Upper lobe of right lung (tissue), 1 donor: ENCODE results near the gene NFE2. TPM values are rescaled to one million over a fixed set of nuclear protein-coding genes. Genes with fewer than 3 reads are reported as not detected.

Source experiments
- ATAC-seq: fragments of 200-7000 bp; cut with Tn5 transposase; one replicate; pipeline ENCODE4 v1.9.1; 2020; ENCODE audit warnings: mild to moderate bottlenecking, moderate library complexity
- DNase-seq: peaks from one replicate; pipeline ENCODE4 v3.0.0-alpha.2; 2020
- H3K27ac ChIP-seq: fragments of 200-600 bp; one replicate; pipeline ENCODE4 v1.8.0; 2022
- H3K27me3 ChIP-seq: fragments of 200-600 bp; one replicate; pipeline ENCODE4 v1.8.0; 2022; ENCODE audit warnings: mild to moderate bottlenecking
- H3K36me3 ChIP-seq: fragments of 200-600 bp; one replicate; pipeline ENCODE4 v1.8.0; 2022
- H3K4me1 ChIP-seq: fragments of 200-600 bp; one replicate; pipeline ENCODE4 v1.8.0; 2022
- H3K4me3 ChIP-seq: fragments of 200-600 bp; one replicate; pipeline ENCODE4 v1.8.0; 2022; ENCODE audit warnings: mild to moderate bottlenecking
- H3K9me3 ChIP-seq: fragments of 200-600 bp; one replicate; pipeline ENCODE4 v1.8.0; 2022
- intact Hi-C: fragments of 100-400 bp; cut with DNase I; formaldehyde crosslinking; loops from one replicate; pipeline ENCODE4 v1.11.0; 2022
- total RNA-seq: library from RNA; stranded (reverse); fragmentation: NEBNext Ultra II Directional; extraction: Animal tissue kit (Norgen Biotek cat#: 25700); gene quantifications from one replicate; pipeline ENCODE4 v1.2.1, GENCODE V29; 2021
- TF ChIP-seq, protein P1 (sequence below): fragments of 200-600 bp; IDR thresholded peaks from one replicate; pipeline ENCODE4 v1.8.0; 2022; ENCODE audit warnings: antibody characterized with exemption
- donor health status: DM: no; HTN: yes; CAD: no; lungs with severe emphysema.

Gene NFE2
- total RNA-seq, 1 donor from 2014 or later, result 7.5 TPM

DNA sequence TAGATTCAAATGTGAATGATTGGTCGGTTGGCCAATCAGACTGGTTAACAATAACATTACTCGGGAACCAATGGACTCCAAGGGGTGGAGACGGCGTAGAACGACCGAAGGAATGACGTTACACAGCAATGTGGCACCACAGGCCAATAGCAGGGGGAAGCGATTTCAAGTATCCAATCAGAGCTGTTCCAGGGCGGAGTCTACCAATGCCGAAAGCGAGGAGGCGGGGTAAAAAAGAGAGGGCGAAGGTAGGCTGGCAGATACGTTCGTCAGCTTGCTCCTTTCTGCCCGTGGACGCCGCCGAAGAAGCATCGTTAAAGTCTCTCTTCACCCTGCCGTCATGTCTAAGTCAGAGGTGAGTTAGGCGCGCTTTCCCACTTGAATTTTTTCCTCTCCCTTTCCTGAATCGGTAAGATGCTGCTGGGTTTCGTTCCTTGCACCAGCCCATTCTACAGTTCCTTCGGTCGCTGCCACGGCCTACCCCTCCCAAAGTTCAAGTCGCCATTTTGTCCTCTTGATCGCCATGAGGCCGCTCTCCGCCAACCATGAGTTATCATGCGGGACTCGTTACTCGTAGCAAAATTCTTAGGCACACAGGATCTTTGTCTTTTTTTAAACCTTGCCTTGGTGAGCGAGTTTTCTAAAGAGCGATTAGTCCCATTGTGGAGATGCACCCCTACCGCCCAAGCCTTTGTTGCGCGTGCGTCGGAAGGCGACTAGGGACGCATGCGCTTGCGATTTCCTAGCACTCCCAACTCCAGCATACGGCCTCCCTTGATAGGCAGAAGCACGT, 20.2 kb downstream of the NFE2 start, which contains the start of gene HNRNPA1:
TSS of gene HNRNPA1 (plus strand) at position 259 of the 793 bp plus-strand sequence. CDS start at position 341, 82 bp downstream.
- TF ChIP-seq, protein P1, sequence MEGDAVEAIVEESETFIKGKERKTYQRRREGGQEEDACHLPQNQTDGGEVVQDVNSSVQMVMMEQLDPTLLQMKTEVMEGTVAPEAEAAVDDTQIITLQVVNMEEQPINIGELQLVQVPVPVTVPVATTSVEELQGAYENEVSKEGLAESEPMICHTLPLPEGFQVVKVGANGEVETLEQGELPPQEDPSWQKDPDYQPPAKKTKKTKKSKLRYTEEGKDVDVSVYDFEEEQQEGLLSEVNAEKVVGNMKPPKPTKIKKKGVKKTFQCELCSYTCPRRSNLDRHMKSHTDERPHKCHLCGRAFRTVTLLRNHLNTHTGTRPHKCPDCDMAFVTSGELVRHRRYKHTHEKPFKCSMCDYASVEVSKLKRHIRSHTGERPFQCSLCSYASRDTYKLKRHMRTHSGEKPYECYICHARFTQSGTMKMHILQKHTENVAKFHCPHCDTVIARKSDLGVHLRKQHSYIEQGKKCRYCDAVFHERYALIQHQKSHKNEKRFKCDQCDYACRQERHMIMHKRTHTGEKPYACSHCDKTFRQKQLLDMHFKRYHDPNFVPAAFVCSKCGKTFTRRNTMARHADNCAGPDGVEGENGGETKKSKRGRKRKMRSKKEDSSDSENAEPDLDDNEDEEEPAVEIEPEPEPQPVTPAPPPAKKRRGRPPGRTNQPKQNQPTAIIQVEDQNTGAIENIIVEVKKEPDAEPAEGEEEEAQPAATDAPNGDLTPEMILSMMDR, result no peak
- peak within 1 kb of the TSS; percentile 98 for H3K27ac ChIP-seq
- no peaks in the 10 kb centered on the region for H3K9me3 ChIP-seq
- ATAC-seq, result peak; percentile 93
- intact Hi-C loops, result no loop called here
- peak within 1 kb of the TSS; percentile 95 for H3K4me3 ChIP-seq
- peaks cover 41% of the 10 kb centered on the region for H3K36me3 ChIP-seq
- H3K27me3 ChIP-seq, result no peaks in the 10 kb centered on the region
- H3K4me1 ChIP-seq, result peaks cover 57% of the 10 kb centered on the region
- DNase-seq, result peak; percentile 93

DNA sequence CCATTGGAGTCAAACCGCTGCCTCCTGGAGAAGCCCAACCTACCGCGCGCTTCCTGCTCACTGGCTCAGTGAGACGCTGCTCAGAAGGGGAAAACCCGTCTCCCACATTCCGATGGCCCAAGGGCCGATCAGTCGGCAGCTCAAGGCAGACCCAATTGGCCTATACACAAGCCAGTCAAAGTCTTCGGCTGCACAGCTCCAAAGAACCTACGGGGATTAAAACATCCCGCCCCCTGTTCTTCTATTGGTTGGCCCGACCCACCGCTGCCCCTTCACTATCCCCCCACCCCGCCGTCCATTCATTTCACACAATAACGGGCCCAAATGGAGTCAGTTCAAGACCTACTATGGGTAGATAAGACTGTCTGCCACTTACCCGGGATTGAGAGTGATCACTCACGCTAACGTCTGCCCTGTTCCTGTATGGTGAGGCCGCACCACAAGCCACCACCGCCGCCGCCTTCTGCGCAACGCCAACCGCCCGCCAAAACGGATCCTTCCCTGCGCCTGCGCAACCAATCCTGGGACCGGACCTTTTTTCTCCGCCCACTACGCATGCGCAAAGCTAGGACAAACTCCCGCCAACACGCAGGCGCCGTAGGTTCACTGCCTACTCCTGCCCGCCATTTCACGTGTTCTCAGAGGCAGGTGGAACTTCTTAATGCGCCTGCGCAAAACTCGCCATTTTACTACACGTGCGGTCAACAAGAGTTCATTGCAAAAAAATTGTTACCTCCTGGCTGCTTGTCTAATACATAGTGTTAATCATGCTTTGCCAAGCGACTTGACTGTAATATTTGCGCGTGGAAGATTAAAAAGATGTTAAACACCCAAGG, 21.0 kb downstream of the NFE2 start, which contains the start of gene CBX5:
TSS of gene CBX5 (minus strand) at position 491 of the 836 bp plus-strand sequence. CDS start 22,472 bp downstream, outside the sequence.
- H3K4me1 ChIP-seq, result peaks cover 50% of the 10 kb centered on the region
- peak; percentile 90 for ATAC-seq
- H3K27ac ChIP-seq, result peak within 1 kb of the TSS; percentile 98

DNA sequence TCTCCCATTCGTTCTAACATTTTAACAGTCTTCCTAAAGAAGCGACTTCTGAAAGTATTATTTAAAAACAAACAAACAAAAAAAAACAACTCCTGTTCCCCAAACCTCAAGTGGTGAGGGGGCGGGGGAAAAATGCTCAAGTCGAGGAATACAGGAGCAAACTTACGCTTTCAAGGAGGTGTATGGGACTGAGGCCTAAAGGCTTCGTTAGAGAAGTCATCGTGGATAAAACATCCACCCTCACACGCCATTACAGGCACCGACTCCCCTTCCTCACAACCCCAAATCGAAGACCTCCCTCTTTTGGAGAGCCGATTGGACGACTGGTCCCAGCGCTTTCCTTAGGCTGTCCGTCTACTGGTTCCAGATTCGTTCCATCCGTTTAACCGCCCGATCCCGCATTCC, 21.6 kb downstream of the NFE2 start:
- H3K27ac ChIP-seq, result peak overlapping the region; percentile 98
- H3K9me3 ChIP-seq, result no peaks in the 10 kb centered on the region
- ATAC-seq (no peak), DNase-seq (no peak)
- no peaks in the 10 kb centered on the region for H3K27me3 ChIP-seq
- H3K36me3 ChIP-seq, result peaks cover 28% of the 10 kb centered on the region
- intact Hi-C loops, result no loop called here
- H3K4me3 ChIP-seq, result peak overlapping the region; percentile 95
- peaks cover 45% of the 10 kb centered on the region for H3K4me1 ChIP-seq
- TF ChIP-seq, protein P1, result no peak

More for the DNA sequence above, 21.0 kb downstream of the NFE2 start, which contains the start of gene CBX5:
- Histone ChIP-seq H3K4me3 (peak within 1 kb of the TSS; percentile 95), H3K36me3 (peaks cover 33% of the 10 kb centered on the region), H3K27me3 (no peaks in the 10 kb centered on the region), H3K9me3 (no peaks in the 10 kb centered on the region)
- TF ChIP-seq, protein P1, result no peak
- DNase-seq, result peak; percentile 99
- intact Hi-C loops, result no loop called here

DNA sequence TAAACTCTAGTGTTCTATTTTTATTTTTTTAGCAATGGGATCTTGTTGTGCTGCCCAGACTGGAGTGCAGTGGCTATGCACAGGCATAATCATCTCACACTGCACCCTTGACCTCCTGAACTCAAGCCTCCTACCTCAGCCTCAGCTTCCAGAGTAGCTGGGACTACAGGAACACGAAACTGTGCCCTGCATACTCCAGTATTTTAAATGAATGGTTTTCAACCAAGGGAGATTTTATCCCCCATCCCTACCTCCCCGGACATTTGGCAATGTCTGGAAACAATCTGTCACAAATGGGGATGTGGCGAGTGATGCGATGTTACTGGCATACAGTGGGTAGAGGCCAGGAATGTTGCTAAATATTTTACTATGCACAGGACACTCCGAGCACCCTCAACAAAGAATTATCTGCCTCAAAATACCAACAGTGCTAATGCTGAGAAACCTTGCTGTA, 23.0 kb downstream of the NFE2 start:
- Histone ChIP-seq H3K36me3 (peaks cover 23% of the 10 kb centered on the region), H3K9me3 (no peaks in the 10 kb centered on the region), H3K4me3 (peak overlapping the region; percentile 95), H3K4me1 (peaks cover 31% of the 10 kb centered on the region), H3K27me3 (no peaks in the 10 kb centered on the region), H3K27ac (peak overlapping the region; percentile 98)
- DNase-seq (no peak), ATAC-seq (no peak)
- intact Hi-C loops, result no loop called here
- TF ChIP-seq, protein P1, result no peak

DNA sequence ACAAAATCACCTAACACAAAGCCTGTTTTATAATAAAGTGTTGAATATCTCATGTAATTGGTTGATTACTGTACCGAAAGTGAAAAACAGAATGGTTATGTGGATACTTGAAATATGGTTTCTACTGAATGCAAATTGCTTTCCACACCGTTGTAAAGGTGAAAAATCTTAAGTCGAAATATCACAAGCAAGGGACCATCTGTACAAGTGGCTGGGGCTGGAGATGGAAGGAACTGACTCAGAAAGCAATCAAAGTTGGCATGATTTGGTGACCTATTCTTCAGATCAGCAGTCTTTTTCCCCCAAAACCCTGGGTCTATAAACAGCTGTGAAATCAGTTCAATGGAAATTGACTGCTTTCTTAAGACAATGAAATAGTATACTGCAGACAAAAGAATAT, 24.4 kb downstream of the NFE2 start:
- H3K27me3 ChIP-seq, result no peaks in the 10 kb centered on the region
- TF ChIP-seq, protein P1, result no peak
- ATAC-seq (no peak), DNase-seq (no peak)
- no peak overlapping the region for H3K4me3 ChIP-seq
- no peaks in the 10 kb centered on the region for H3K9me3 ChIP-seq
- peaks cover 13% of the 10 kb centered on the region for H3K36me3 ChIP-seq
- no peak overlapping the region for H3K27ac ChIP-seq
- H3K4me1 ChIP-seq, result peaks cover 17% of the 10 kb centered on the region
- intact Hi-C loops, result no loop called here
